ENCODE data around the gene SVEP1. TPM values are rescaled to one million over a fixed set of nuclear protein-coding genes. Genes with fewer than 3 reads are reported as not detected.

SVEP1 gene
- total and polyA plus RNA-seq, 2 experiments from 2014 or later = 1.9 to 4.4 TPM

DNA sequence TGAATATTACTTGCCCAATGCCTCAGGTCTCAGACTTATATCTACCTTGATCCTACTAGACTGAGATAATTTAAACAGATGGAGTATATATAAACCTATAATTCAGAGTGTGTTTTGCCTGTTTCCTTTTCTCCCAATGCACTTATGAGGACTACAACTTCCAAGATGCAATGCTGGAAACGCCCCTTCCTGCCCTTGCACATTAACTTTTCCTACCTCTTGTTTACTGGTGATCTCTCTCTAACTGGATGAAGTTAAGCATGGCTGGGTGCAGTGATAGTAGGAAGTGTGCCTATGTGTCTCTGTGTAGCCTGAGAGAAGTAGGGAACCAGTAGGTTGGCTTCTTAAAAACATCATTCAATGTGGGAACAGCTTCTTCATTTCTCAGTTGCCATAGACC lies 115.2 kb downstream of the SVEP1 start:
- H3K4me1 ChIP-seq (ENCODE audit: low read depth) = no peaks in the 10 kb centered on the region
- no peak for DNase-seq (ENCODE audit: low read depth in 1 of 2, low spot score in 1 of 2)
- TF ChIP-seq, protein P1, sequence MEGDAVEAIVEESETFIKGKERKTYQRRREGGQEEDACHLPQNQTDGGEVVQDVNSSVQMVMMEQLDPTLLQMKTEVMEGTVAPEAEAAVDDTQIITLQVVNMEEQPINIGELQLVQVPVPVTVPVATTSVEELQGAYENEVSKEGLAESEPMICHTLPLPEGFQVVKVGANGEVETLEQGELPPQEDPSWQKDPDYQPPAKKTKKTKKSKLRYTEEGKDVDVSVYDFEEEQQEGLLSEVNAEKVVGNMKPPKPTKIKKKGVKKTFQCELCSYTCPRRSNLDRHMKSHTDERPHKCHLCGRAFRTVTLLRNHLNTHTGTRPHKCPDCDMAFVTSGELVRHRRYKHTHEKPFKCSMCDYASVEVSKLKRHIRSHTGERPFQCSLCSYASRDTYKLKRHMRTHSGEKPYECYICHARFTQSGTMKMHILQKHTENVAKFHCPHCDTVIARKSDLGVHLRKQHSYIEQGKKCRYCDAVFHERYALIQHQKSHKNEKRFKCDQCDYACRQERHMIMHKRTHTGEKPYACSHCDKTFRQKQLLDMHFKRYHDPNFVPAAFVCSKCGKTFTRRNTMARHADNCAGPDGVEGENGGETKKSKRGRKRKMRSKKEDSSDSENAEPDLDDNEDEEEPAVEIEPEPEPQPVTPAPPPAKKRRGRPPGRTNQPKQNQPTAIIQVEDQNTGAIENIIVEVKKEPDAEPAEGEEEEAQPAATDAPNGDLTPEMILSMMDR (IDR thresholded peaks at IDR 0.05; ENCODE audit: low read depth, low read length) = no peak
- H3K4me3 ChIP-seq = no peak overlapping the region
- H3K9me3 ChIP-seq (ENCODE audit: low read depth) = no peaks in the 10 kb centered on the region
- no peak overlapping the region for H3K27ac ChIP-seq
- H3K27me3 ChIP-seq = no peaks in the 10 kb centered on the region
- H3K36me3 ChIP-seq = no peaks in the 10 kb centered on the region

DNA sequence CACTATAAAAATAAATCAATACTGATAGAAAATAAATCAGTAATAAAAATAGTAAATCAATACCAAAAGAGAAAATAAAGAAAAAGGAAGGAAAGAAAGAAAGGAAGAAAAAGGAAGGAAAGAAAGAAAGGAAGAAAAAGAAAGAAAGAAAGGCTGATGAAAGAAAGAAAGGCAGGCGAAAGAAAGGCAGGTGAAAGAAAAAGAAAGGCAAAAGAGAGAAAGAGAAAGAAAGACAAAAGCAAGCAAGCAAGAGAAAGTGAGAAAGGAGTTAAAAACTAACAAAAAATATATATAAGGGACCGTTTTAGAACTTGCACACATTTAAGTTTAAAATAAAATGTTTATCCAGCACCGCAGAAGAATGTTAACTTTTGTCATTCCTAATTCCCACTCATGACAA lies 116.0 kb downstream of the SVEP1 start:
- H3K27me3 ChIP-seq = no peaks in the 10 kb centered on the region
- TF ChIP-seq, protein P1 (IDR thresholded peaks at IDR 0.05; ENCODE audit: low read depth, low read length) = no peak
- H3K4me1 ChIP-seq (ENCODE audit: low read depth) = no peaks in the 10 kb centered on the region
- H3K9me3 ChIP-seq (ENCODE audit: low read depth) = no peaks in the 10 kb centered on the region
- H3K4me3 ChIP-seq = no peak overlapping the region
- no peaks in the 10 kb centered on the region for H3K36me3 ChIP-seq
- no peak overlapping the region for H3K27ac ChIP-seq
- DNase-seq (ENCODE audit: low read depth in 1 of 2, low spot score in 1 of 2) = no peak

DNA sequence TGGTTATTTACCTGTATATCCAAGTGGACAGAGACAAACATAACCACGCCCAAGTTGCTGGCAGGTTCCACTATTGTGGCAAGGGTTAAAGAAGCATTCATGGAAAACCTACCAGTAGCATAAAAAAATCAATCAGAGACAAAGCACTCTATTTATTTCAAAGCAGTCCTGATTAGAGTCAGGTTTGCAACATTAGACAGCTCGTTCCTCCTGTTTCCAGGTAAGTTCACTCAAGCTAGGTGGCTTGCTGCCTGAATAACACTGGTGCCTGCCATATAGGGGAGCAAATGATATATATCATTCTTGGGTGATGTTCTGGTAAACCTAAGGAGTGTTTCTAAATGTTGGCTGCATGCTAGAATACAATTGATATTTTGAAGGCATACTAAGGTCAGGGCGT lies 122.3 kb downstream of the SVEP1 start:
- DNase-seq (ENCODE audit: low read depth in 1 of 2, low spot score in 1 of 2) = no peak
- H3K4me1 ChIP-seq (ENCODE audit: low read depth) = no peaks in the 10 kb centered on the region
- H3K9me3 ChIP-seq (ENCODE audit: low read depth) = no peaks in the 10 kb centered on the region
- no peaks in the 10 kb centered on the region for H3K36me3 ChIP-seq
- TF ChIP-seq, protein P1 (IDR thresholded peaks at IDR 0.05; ENCODE audit: low read depth, low read length) = no peak
- no peak overlapping the region for H3K4me3 ChIP-seq
- no peak overlapping the region for H3K27ac ChIP-seq
- H3K27me3 ChIP-seq = no peaks in the 10 kb centered on the region

DNA sequence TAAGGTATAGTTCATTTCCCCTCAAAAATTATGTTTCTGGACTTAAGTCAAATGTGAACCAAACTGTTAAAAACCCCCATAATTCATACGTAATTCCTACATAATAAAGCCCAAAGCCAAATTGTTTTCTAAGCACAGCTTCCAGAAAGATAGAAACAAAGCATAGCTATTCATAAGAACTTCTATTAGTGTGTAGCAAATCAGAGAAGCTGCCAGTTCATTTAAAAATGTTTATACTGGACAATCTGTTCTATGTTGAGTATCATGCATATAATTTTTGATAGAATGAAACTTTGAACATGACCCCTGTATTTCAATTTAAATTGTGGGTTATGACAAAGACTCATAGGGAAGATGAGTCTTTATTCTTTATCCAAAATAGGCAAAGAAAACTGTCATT lies 122.9 kb downstream of the SVEP1 start:
- Histone ChIP-seq H3K27ac (no peak overlapping the region), H3K36me3 (no peaks in the 10 kb centered on the region), H3K4me1 (ENCODE audit: low read depth) (no peaks in the 10 kb centered on the region), H3K9me3 (ENCODE audit: low read depth) (no peaks in the 10 kb centered on the region), H3K27me3 (no peaks in the 10 kb centered on the region), H3K4me3 (no peak overlapping the region)
- TF ChIP-seq, protein P1 (IDR thresholded peaks at IDR 0.05; ENCODE audit: low read depth, low read length) = no peak
- no peak for DNase-seq (ENCODE audit: low read depth in 1 of 2, low spot score in 1 of 2)

DNA sequence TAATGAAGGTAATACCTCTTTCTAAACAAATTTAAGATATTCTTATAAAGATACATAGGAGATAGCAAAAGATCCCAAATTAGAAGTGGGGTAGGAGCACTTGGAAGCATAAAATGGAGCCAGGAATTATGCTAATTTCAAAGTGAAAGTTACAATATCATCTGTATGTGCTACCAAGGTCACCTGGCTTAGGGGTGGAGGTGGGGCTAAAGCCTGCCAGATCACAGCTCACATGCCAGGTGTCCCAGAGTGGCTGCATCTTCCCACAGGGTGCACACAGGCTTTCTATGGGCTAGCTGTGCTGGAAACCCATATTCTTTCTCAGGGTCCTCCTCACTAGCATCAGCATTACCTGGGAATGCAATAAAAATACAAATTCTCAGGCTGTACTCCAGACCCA lies 123.7 kb downstream of the SVEP1 start:
- no peaks in the 10 kb centered on the region for H3K36me3 ChIP-seq
- H3K27ac ChIP-seq = no peak overlapping the region
- no peak overlapping the region for H3K4me3 ChIP-seq
- DNase-seq (ENCODE audit: low read depth in 1 of 2, low spot score in 1 of 2) = no peak
- TF ChIP-seq, protein P1 (IDR thresholded peaks at IDR 0.05; ENCODE audit: low read depth, low read length) = no peak
- H3K9me3 ChIP-seq (ENCODE audit: low read depth) = no peaks in the 10 kb centered on the region
- H3K27me3 ChIP-seq = no peaks in the 10 kb centered on the region
- no peaks in the 10 kb centered on the region for H3K4me1 ChIP-seq (ENCODE audit: low read depth)

Measured in cardiac muscle cell (in vitro differentiated cells and primary cell).